ENCODE results near the gene GNAL. TPM values are rescaled to one million over a fixed set of nuclear protein-coding genes. Genes with fewer than 3 reads are reported as not detected.

GNAL gene
- total RNA-seq, 2 experiments from 2014 or later = 0.11 to 0.19 TPM

GRCh38 chr18:11828786-11829432, 139.8 kb downstream of the GNAL start:
- no peak for ATAC-seq (ENCODE audit: poor library complexity)
- H3K27ac Mint-ChIP-seq = no peak overlapping the region
- H3K27me3 Mint-ChIP-seq = no peaks in the 10 kb centered on the region
- H3K9me3 Mint-ChIP-seq = no peaks in the 10 kb centered on the region
- DNase-seq = peak in 1 of 14 experiments; percentile 24
- CTCF ChIA-PET = no interaction called here
- Histone ChIP-seq H3K27me3 (ENCODE audit: control insufficient read depth in 1 of 2, insufficient read depth in 2 of 2, low read length in 2 of 2) (no peaks in the 10 kb centered on the region), H3K36me3 (ENCODE audit: insufficient read depth, low read length) (no peaks in the 10 kb centered on the region), H3K27ac (ENCODE audit: low read depth in 1 of 2, low read length in 2 of 2) (no peak overlapping the region), H3K4me3 (ENCODE audit: low read length) (no peak overlapping the region), H3K4me1 (ENCODE audit: insufficient read depth, low read length) (no peaks in the 10 kb centered on the region), H3K9me3 (ENCODE audit: control insufficient read depth in 1 of 2, insufficient read depth in 1 of 2, low read length in 2 of 2) (no peaks in the 10 kb centered on the region)
- POLR2A ChIA-PET = no interaction called here
- no peaks in the 10 kb centered on the region for H3K4me1 Mint-ChIP-seq (ENCODE audit: low read depth)
- no peaks in the 10 kb centered on the region for H3K36me3 Mint-ChIP-seq (ENCODE audit: low read depth)
- intact Hi-C loops (cut with DNase I, micrococcal nuclease) = no loop called here
- no peak for TF ChIP-seq CTCF (IDR thresholded peaks at IDR 0.05)
- no peak overlapping the region for H3K4me3 Mint-ChIP-seq

- no peak overlapping the region for H3K27ac Mint-ChIP-seq
- intact Hi-C loops (cut with DNase I, micrococcal nuclease) = no loop called here
Observed at GRCh38 chr18:11830585-11830984, 141.5 kb downstream of the GNAL start.

GRCh38 chr18:11831921-11832320, 142.9 kb downstream of the GNAL start:
- Histone ChIP-seq H3K4me1 (ENCODE audit: insufficient read depth, low read length) (no peaks in the 10 kb centered on the region), H3K27ac (ENCODE audit: low read depth in 1 of 2, low read length in 2 of 2) (no peak overlapping the region), H3K9me3 (ENCODE audit: control insufficient read depth in 1 of 2, insufficient read depth in 1 of 2, low read length in 2 of 2) (no peaks in the 10 kb centered on the region), H3K36me3 (ENCODE audit: insufficient read depth, low read length) (no peaks in the 10 kb centered on the region), H3K4me3 (ENCODE audit: low read length) (no peak overlapping the region), H3K27me3 (ENCODE audit: control insufficient read depth in 1 of 2, insufficient read depth in 2 of 2, low read length in 2 of 2) (peaks cover 0 to 2% of the 10 kb centered on the region in 2 experiments)
- no peaks in the 10 kb centered on the region for H3K27me3 Mint-ChIP-seq
- ChIA-PET POLR2A (no interaction called here), CTCF (no interaction called here)
- H3K4me1 Mint-ChIP-seq (ENCODE audit: low read depth) = no peaks in the 10 kb centered on the region
- H3K4me3 Mint-ChIP-seq = no peak overlapping the region
- intact Hi-C loops (cut with DNase I, micrococcal nuclease) = no loop called here
- no peak overlapping the region for H3K27ac Mint-ChIP-seq
- H3K9me3 Mint-ChIP-seq = no peaks in the 10 kb centered on the region
- no peak for DNase-seq
- no peak for ATAC-seq (ENCODE audit: poor library complexity)
- H3K36me3 Mint-ChIP-seq (ENCODE audit: low read depth) = no peaks in the 10 kb centered on the region
- TF ChIP-seq CTCF (IDR thresholded peaks at IDR 0.05) = no peak

More at GRCh38 chr18:11830585-11830984, 141.5 kb downstream of the GNAL start:
- H3K27ac ChIP-seq (ENCODE audit: low read depth in 1 of 2, low read length in 2 of 2) = no peak overlapping the region
- no peak overlapping the region for H3K4me3 ChIP-seq (ENCODE audit: low read length)
- Mint-ChIP-seq H3K36me3 (ENCODE audit: low read depth) (no peaks in the 10 kb centered on the region), H3K4me1 (ENCODE audit: low read depth) (no peaks in the 10 kb centered on the region), H3K27me3 (no peaks in the 10 kb centered on the region), H3K4me3 (no peak overlapping the region), H3K9me3 (no peaks in the 10 kb centered on the region)
- no peak for ATAC-seq (ENCODE audit: poor library complexity)
- POLR2A ChIA-PET = no interaction called here
- no peak for TF ChIP-seq CTCF (IDR thresholded peaks at IDR 0.05)
- H3K9me3 ChIP-seq (ENCODE audit: control insufficient read depth in 1 of 2, insufficient read depth in 1 of 2, low read length in 2 of 2) = no peaks in the 10 kb centered on the region
- CTCF ChIA-PET = no interaction called here
- no peaks in the 10 kb centered on the region for H3K27me3 ChIP-seq (ENCODE audit: control insufficient read depth in 1 of 2, insufficient read depth in 2 of 2, low read length in 2 of 2)
- DNase-seq = no peak
- H3K36me3 ChIP-seq (ENCODE audit: insufficient read depth, low read length) = no peaks in the 10 kb centered on the region
- H3K4me1 ChIP-seq (ENCODE audit: insufficient read depth, low read length) = no peaks in the 10 kb centered on the region
